HG02981 (cell line): ENCODE data around the gene PPP6R1.

Experiments used
- ATAC-seq: cut with Tn5 transposase; IDR thresholded peaks from one replicate; pipeline ENCODE4 v1.9.1; 2021; ENCODE audit warnings: mild to moderate bottlenecking, moderate library complexity; ENCODE audit not compliant: unreplicated experiment

Gene PPP6R1, protein sequence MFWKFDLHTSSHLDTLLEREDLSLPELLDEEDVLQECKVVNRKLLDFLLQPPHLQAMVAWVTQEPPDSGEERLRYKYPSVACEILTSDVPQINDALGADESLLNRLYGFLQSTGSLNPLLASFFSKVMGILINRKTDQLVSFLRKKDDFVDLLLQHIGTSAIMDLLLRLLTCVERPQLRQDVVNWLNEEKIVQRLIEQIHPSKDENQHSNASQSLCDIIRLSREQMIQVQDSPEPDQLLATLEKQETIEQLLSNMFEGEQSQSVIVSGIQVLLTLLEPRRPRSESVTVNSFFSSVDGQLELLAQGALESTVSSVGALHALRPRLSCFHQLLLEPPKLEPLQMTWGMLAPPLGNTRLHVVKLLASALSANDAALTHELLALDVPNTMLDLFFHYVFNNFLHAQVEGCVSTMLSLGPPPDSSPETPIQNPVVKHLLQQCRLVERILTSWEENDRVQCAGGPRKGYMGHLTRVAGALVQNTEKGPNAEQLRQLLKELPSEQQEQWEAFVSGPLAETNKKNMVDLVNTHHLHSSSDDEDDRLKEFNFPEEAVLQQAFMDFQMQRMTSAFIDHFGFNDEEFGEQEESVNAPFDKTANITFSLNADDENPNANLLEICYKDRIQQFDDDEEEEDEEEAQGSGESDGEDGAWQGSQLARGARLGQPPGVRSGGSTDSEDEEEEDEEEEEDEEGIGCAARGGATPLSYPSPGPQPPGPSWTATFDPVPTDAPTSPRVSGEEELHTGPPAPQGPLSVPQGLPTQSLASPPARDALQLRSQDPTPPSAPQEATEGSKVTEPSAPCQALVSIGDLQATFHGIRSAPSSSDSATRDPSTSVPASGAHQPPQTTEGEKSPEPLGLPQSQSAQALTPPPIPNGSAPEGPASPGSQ

DNA sequence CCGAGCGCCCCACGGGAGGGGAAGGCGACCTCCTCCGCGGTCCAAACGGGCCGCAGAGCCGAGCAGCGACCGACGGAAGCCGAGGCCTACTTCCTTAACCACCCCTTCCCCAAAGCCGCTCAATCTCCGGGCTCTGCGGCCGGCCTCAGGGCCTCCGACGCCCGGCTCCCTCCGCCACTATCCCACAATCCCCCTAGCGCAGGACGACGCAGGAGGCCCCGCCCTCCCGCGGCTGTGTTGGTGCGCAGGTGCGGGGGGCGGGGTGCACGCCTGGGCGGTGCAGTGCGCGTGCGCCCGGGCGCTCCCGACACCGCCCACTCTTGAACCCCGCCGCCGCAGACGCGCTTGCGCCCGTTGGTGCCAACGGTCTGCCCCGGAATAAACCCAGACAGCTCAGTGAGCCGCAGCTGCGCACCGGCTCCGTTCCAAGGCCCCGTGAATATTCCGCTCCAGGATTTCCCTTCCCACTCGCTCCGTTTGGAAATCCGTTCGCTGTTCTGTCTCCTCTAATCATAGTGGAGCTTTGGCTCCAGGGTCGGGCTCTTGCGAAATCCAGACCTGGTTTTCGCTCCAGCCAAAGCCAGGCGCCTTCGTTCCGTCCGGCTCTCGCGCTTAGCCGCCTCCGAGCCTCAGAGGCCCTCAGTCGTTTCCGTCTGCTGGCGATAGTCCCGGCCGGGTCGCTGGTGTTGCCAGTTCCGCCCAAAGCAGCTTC is at the start of gene PPP6R1:
PPP6R1 (minus strand) TSS at position 190 of the 712 bp plus-strand sequence. CDS start 11,914 bp downstream, outside the sequence.
- ATAC-seq: peak; percentile 68

GRCh38 chr19:55308281-55308680 is 49.5 kb upstream of the PPP6R1 start:
- no peak for ATAC-seq

DNA sequence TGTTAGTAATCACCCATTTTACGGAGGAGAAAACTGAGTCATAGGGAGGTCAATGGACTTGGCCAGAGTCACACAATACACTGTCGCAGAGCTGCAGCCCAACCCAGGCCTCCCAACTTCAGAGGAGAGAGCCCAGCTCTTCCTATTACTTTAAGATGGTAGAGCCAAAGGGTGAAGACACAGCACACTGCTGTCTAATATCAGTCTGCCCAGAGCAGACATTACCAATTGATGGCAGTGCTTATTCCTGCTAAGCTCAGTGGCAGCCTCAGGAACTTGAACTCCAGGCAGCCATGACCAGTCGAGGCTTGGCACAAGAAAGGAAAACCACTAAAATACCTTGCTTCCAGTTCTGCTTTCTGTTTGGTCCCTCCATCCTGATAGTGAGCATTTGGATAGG is 47.9 kb upstream of the PPP6R1 start:
- no peak for ATAC-seq

GRCh38 chr19:55305983-55306562 is 47.3 kb upstream of the PPP6R1 start:
- no peak for ATAC-seq

DNA sequence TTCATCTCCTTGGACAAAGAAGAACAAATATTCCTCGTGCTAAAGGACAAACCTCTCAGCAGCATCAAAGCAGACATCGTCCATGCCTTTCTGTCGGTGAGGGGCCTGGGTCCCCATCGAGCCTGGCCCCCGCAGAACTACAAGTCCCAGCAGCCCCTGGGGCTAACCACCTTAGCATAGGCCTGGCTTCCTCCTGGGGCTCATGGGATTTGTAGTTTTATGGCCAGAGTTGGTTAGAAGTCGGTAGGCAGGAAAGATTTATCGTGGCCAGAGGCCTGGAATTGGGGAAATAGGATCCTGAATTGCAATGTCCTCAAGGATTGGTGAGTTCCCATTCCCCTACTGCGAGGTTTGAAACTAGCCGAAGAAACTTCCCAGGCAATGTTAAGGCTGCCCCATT is 46.7 kb upstream of the PPP6R1 start:
- ATAC-seq: no peak

GRCh38 chr19:55304980-55305379 is 46.2 kb upstream of the PPP6R1 start:
- ATAC-seq: no peak

GRCh38 chr19:55304279-55304978 is 45.6 kb upstream of the PPP6R1 start:
- ATAC-seq: no peak

DNA sequence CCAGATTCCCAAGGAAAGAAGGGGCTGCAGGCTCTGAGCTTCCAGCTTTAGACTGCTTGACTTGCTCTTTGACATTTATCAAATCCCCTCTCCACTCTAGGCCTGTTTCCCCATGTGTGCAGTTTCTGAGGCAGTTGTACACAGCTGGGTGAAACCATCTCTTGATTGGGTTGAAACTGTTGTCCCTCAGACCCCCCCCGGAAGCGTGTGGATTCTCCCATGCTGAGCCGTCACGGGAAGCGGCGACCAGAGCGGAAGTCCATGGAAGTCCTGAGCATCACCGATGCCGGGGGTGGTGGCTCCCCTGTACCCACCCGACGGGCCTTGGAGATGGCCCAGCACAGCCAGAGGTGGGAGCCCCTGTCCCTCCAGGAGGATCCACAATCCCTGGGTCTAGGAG is 44.7 kb upstream of the PPP6R1 start:
- no peak for ATAC-seq

DNA sequence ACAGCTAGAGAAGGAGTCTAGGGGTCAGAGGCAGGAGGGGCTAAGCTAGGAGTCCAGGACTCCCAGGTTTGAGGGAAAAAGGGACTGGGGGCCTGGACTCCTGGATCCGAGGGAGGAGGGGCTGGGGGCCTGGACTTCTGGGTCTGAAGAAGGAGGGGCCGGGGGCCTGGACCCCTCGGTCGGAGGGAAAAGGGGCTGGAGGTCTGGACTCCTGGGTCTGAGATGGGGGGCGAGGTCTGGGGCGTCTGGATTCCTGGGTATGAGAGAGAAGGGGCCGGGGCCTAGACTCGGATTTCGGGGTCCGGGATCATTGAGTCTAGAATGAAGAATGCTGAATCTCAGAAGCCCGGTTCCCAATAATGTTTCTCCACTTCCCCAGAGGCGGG is 43.5 kb upstream of the PPP6R1 start:
- no peak for ATAC-seq

- no peak for ATAC-seq
These were observed 42.9 kb upstream of the PPP6R1 start for GRCh38 chr19:55301459-55302317.

- no peak for ATAC-seq
These were observed 42.2 kb upstream of the PPP6R1 start for GRCh38 chr19:55300886-55301458.

GRCh38 chr19:55299991-55300390 is 41.2 kb upstream of the PPP6R1 start:
- ATAC-seq: no peak

DNA sequence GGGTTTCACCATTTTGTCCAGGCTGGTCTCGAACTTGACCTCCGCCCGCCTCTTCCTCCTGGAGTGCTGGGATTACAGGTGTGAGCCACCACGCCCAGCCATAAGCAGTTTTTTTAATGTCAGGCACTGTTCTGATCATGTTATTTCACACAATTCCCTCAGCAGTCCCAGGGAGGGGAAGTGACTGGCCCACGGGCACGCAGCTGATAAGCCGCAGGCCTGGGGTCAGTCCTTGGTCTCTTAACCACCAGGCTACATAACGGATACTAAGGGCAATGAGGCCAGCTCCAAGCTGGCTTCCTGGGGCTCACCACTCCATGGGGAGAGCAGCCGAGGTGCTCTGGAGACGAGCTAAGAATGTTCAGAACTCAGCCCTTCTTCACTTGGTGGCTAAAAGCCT is 38.5 kb upstream of the PPP6R1 start:
- no peak for ATAC-seq

- ATAC-seq: no peak
These were observed 30.4 kb upstream of the PPP6R1 start for GRCh38 chr19:55289117-55289796.

GRCh38 chr19:55287361-55288079 is 28.7 kb upstream of the PPP6R1 start:
- no peak for ATAC-seq

- ATAC-seq: no peak
These were observed 26.5 kb upstream of the PPP6R1 start for GRCh38 chr19:55285229-55285890.

- no peak for ATAC-seq
These were observed 25.7 kb upstream of the PPP6R1 start for GRCh38 chr19:55284405-55285058.
